Spinal cord (tissue), 10 donors: Measurements from ENCODE around the gene ANKRD13B. TPM values are rescaled to one million over a fixed set of nuclear protein-coding genes. Genes with fewer than 3 reads are reported as not detected.
A peak's percentile ranks its signal among the peaks of the same experiment; 100 is the strongest.

Source experiments
- DNase-seq, 6 donors: peaks; one replicate each; pipeline versions ENCODE4 v3.0.0 to v3.0.0-alpha.2; 2013 to 2015; ENCODE audit warnings: low spot score in 6 of 6, low read depth in 4 of 6
- H3K27ac ChIP-seq: one replicate; pipeline ENCODE4 v1.5.1; 2013; ENCODE audit warnings: low read depth, low read length, control low read depth
- H3K27me3 ChIP-seq: one replicate; pipeline ENCODE4 v1.6.1; 2013; ENCODE audit warnings: low read length; ENCODE audit not compliant: control insufficient read depth, insufficient read depth
- H3K36me3 ChIP-seq: one replicate; pipeline ENCODE4 v1.6.1; 2013; ENCODE audit warnings: low read length; ENCODE audit not compliant: control insufficient read depth, insufficient read depth
- H3K4me1 ChIP-seq: one replicate; pipeline ENCODE4 v1.6.1; 2013; ENCODE audit warnings: low read length; ENCODE audit not compliant: control insufficient read depth, insufficient read depth
- H3K4me3 ChIP-seq: one replicate; pipeline ENCODE4 v1.5.1; 2013; ENCODE audit warnings: low read depth, low read length, control low read depth
- H3K9me3 ChIP-seq: one replicate; pipeline ENCODE4 v1.6.1; 2013; ENCODE audit warnings: low read length; ENCODE audit not compliant: control insufficient read depth, insufficient read depth
- WGBS: methylation state at CpG from one replicate; pipeline ENCODE4 v1.1.5; 2013; ENCODE audit warnings: missing lambda C conversion rate; ENCODE audit not compliant: insufficient coverage; 5-methylcytosine and 5-hydroxymethylcytosine counted together
- polyA plus RNA-seq, 2 donors: library from polyadenylated mRNA; unstranded; fragments of 120-200 nt; gene quantifications; one replicate each; pipeline ENCODE4 v1.2.1, GENCODE V29; 2013; ENCODE audit not compliant: insufficient read length in 2 of 2
- total RNA-seq, 2 donors: library from RNA; depleted of rRNA in 1 of 2; stranded (reverse); fragments of 120-200 nt in 1 of 2; fragments of >200 nt in 1 of 2; gene quantifications; one replicate each; pipeline versions ENCODE4 v1.2.3 to v1.2.4, GENCODE V29; 2013 to 2014
- donor health status: healthy.

The ANKRD13B gene
- total and polyA plus RNA-seq, 4 donors = 10.6 to 76.2 (median 38.4) TPM

GRCh38 chr17:29579866-29580771, 12.8 kb upstream of the ANKRD13B start:
- WGBS = 91% methylated on average over 6 of the region's 15 CpGs
- Histone ChIP-seq H3K27ac (peak overlapping the region; percentile 25), H3K27me3 (no peaks in the 10 kb centered on the region), H3K4me1 (peaks cover 74% of the 10 kb centered on the region), H3K36me3 (peaks cover 94% of the 10 kb centered on the region), H3K9me3 (no peaks in the 10 kb centered on the region), H3K4me3 (no peak overlapping the region)
- peak in 2 of 6 donors; percentile 91 to 92 for DNase-seq

GRCh38 chr17:29581583-29582253, 11.2 kb upstream of the ANKRD13B start:
- Histone ChIP-seq H3K36me3 (peaks cover 81% of the 10 kb centered on the region), H3K27ac (no peak overlapping the region), H3K4me1 (peaks cover 84% of the 10 kb centered on the region), H3K27me3 (no peaks in the 10 kb centered on the region), H3K9me3 (no peaks in the 10 kb centered on the region), H3K4me3 (no peak overlapping the region)
- 55% methylated on average over 9 of the region's 20 CpGs for WGBS
- DNase-seq = peak in 2 of 6 donors; percentile 29 to 34

GRCh38 chr17:29582254-29582765, 10.6 kb upstream of the ANKRD13B start:
- 57% methylated on average over 4 of the region's 10 CpGs for whole genome bisulfite sequencing
- H3K4me1 ChIP-seq = peaks cover 84% of the 10 kb centered on the region

GRCh38 chr17:29582772-29583171, 10.2 kb upstream of the ANKRD13B start:
- no peak overlapping the region for H3K27ac ChIP-seq
- WGBS = 44% methylated on average over 10 of the region's 13 CpGs

More at GRCh38 chr17:29582254-29582765, 10.6 kb upstream of the ANKRD13B start:
- H3K9me3 ChIP-seq = no peaks in the 10 kb centered on the region
- no peak overlapping the region for H3K27ac ChIP-seq
- H3K27me3 ChIP-seq = no peaks in the 10 kb centered on the region
- no peak for DNase-seq
- no peak overlapping the region for H3K4me3 ChIP-seq
- peaks cover 79% of the 10 kb centered on the region for H3K36me3 ChIP-seq

GRCh38 chr17:29583324-29584248, 9.3 kb upstream of the ANKRD13B start:
- H3K27me3 ChIP-seq = no peaks in the 10 kb centered on the region
- peak overlapping the region; percentile 80 for H3K27ac ChIP-seq
- no peak overlapping the region for H3K4me3 ChIP-seq
- no peak for DNase-seq
- H3K4me1 ChIP-seq = peaks cover 84% of the 10 kb centered on the region
- no peaks in the 10 kb centered on the region for H3K9me3 ChIP-seq
- WGBS = 94% methylated on average over 16 of the region's 16 CpGs
- peaks cover 66% of the 10 kb centered on the region for H3K36me3 ChIP-seq

More at GRCh38 chr17:29582772-29583171, 10.2 kb upstream of the ANKRD13B start:
- peaks cover 74% of the 10 kb centered on the region for H3K36me3 ChIP-seq
- peaks cover 84% of the 10 kb centered on the region for H3K4me1 ChIP-seq
- no peaks in the 10 kb centered on the region for H3K9me3 ChIP-seq
- peak in 2 of 6 donors; percentile 33 to 89 for DNase-seq
- H3K27me3 ChIP-seq = no peaks in the 10 kb centered on the region
- no peak overlapping the region for H3K4me3 ChIP-seq

GRCh38 chr17:29584452-29585079, 8.4 kb upstream of the ANKRD13B start:
- 41% methylated on average over 6 of the region's 12 CpGs for WGBS
- H3K4me3 ChIP-seq = no peak overlapping the region
- DNase-seq = no peak
- H3K4me1 ChIP-seq = peaks cover 83% of the 10 kb centered on the region
- H3K36me3 ChIP-seq = peaks cover 56% of the 10 kb centered on the region
- no peaks in the 10 kb centered on the region for H3K9me3 ChIP-seq
- H3K27me3 ChIP-seq = no peaks in the 10 kb centered on the region
- peak overlapping the region; percentile 80 for H3K27ac ChIP-seq

GRCh38 chr17:29585080-29585751, 7.7 kb upstream of the ANKRD13B start:
- Histone ChIP-seq H3K36me3 (peaks cover 50% of the 10 kb centered on the region), H3K4me1 (peaks cover 88% of the 10 kb centered on the region), H3K9me3 (no peaks in the 10 kb centered on the region), H3K27ac (peak overlapping the region; percentile 80), H3K4me3 (no peak overlapping the region), H3K27me3 (no peaks in the 10 kb centered on the region)
- DNase-seq = no peak
- 81% methylated on average over 3 of the region's 8 CpGs for whole genome bisulfite sequencing

GRCh38 chr17:29586676-29587469, 6.1 kb upstream of the ANKRD13B start:
- Histone ChIP-seq H3K9me3 (no peaks in the 10 kb centered on the region), H3K4me3 (peak overlapping the region; percentile 10), H3K4me1 (peaks cover 88% of the 10 kb centered on the region), H3K27ac (peak overlapping the region; percentile 19), H3K27me3 (no peaks in the 10 kb centered on the region), H3K36me3 (peaks cover 33% of the 10 kb centered on the region)
- DNase-seq = no peak
- 74% methylated on average over 6 of the region's 9 CpGs for WGBS
